Stimulated activated naive CD8-positive, alpha-beta T cell treated with anti-CD3 and anti-CD28 coated beads, Interleukin-15, amount 100 ng/mL, for 72 hours (primary cell): Measurements from ENCODE around the gene NUDT8.
A peak's percentile ranks its signal among the peaks of the same experiment; 100 is the strongest.

Source experiments
- ATAC-seq: fragments of 150-1000 bp; cut with Tn5 transposase; 2 replicates; pipeline ENCODE4 v1.10.0; 2021; ENCODE audit warnings: mild to moderate bottlenecking, moderate library complexity
- DNase-seq, 2 donors: peaks; one replicate each; pipeline ENCODE4 v3.0.0; 2021 to 2022
- H3K27ac Mint-ChIP-seq, 2 donors: one replicate each; pipeline ENCODE4 v1.8.0; 2022; ENCODE audit warnings: mild to moderate bottlenecking in 2 of 2, mixed read lengths in 2 of 2, moderate library complexity in 2 of 2
- H3K27me3 Mint-ChIP-seq: one replicate; pipeline ENCODE4 v1.8.0; 2022; ENCODE audit warnings: mixed read lengths
- H3K4me1 Mint-ChIP-seq: one replicate; pipeline ENCODE4 v1.8.0; 2022; ENCODE audit warnings: mild to moderate bottlenecking, mixed read lengths
- H3K4me3 Mint-ChIP-seq, 2 donors: one replicate each; pipeline ENCODE4 v1.8.0; 2022; ENCODE audit warnings: mild to moderate bottlenecking in 2 of 2, mixed read lengths in 2 of 2, moderate library complexity in 1 of 2
- H3K9me3 Mint-ChIP-seq, 2 donors: one replicate each; pipeline ENCODE4 v1.8.0; 2022; ENCODE audit warnings: mixed read lengths in 2 of 2

The NUDT8 gene

GRCh38 chr11:67648140-67648795 lies 18.5 kb upstream of the NUDT8 start:
- DNase-seq (peak; percentile 66), ATAC-seq (peak; percentile 88)
- Mint-ChIP-seq H3K27ac (no peak overlapping the region), H3K9me3 (no peaks in the 10 kb centered on the region), H3K4me3 (no peak overlapping the region), H3K27me3 (no peaks in the 10 kb centered on the region), H3K4me1 (peaks cover 68% of the 10 kb centered on the region)

DNA sequence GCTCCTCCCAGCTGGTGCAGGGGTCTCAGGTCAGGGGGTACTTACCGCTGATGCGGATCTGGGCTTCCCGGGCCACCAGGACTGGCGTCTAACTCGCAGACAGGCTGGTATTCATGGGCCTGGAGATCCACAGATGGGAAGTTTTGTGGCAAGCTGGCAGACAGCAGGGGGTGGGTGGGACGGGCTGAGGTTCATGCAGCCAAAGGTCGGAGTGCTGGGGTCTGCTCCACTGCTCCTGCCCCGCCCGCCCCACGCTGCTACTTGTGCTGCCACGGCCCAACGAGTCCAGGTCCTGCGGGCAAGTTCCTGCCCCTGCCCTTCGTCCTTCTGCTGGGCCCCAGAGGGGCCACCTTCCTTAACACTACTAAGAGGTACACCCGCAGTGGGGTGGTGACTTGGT lies 17.7 kb upstream of the NUDT8 start:
- no peaks in the 10 kb centered on the region for H3K9me3 Mint-ChIP-seq
- no peak overlapping the region for H3K4me3 Mint-ChIP-seq
- peaks cover 68% of the 10 kb centered on the region for H3K4me1 Mint-ChIP-seq
- no peaks in the 10 kb centered on the region for H3K27me3 Mint-ChIP-seq
- no peak overlapping the region for H3K27ac Mint-ChIP-seq
- peak in 1 of 2 donors; percentile 12 for DNase-seq
- ATAC-seq, result no peak

DNA sequence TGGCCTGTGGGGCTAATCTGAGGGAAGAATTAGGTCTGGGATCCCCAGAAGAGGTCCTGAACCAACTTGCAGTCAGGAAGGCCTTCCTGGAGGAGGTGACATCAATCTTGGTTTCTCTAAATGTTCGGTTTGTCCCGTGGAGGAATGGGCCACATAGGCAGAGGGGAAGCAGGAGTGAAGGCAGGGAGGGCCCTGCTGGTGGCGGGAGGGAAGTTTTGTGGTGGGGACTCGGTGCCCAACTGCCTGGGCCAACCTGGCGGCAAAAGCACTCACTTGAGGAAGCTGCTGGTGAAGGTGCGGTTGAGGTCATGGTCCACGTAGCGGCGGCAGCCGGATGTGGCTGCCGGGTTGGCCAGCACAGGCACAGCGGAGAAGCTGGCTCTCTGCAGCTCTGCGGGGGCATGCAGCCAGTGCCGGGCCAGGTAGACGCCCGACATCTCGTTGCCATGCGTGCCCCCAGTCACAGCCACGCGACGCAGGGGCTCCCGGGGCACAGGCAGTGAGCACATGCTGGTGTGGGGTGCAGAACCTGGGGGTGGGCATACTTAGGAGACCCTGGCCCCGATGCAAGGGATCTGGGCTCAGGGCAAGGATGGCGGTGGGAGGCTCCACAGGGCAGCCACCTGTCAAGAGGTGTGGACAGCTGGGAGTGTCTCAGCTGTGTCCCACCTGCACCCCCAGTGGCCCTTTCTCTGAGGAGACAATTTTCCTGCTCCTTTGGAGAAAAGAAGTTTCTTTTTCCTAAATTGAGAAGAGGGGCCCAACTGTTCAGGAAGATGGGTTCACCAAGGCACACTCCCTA lies 17.0 kb upstream of the NUDT8 start:
- DNase-seq (peak; percentile 44 to 66), ATAC-seq (peak; percentile 68)
- Mint-ChIP-seq H3K9me3 (no peaks in the 10 kb centered on the region), H3K27me3 (no peaks in the 10 kb centered on the region), H3K27ac (no peak overlapping the region), H3K4me3 (peak overlapping the region; percentile 51 to 75), H3K4me1 (peaks cover 68% of the 10 kb centered on the region)

- DNase-seq, result peak in 1 of 2 donors; percentile 15
- Mint-ChIP-seq H3K27me3 (no peaks in the 10 kb centered on the region), H3K4me3 (peak overlapping the region; percentile 51 to 75)
Measured at GRCh38 chr11:67645521-67646461, 16.1 kb upstream of the NUDT8 start.

DNA sequence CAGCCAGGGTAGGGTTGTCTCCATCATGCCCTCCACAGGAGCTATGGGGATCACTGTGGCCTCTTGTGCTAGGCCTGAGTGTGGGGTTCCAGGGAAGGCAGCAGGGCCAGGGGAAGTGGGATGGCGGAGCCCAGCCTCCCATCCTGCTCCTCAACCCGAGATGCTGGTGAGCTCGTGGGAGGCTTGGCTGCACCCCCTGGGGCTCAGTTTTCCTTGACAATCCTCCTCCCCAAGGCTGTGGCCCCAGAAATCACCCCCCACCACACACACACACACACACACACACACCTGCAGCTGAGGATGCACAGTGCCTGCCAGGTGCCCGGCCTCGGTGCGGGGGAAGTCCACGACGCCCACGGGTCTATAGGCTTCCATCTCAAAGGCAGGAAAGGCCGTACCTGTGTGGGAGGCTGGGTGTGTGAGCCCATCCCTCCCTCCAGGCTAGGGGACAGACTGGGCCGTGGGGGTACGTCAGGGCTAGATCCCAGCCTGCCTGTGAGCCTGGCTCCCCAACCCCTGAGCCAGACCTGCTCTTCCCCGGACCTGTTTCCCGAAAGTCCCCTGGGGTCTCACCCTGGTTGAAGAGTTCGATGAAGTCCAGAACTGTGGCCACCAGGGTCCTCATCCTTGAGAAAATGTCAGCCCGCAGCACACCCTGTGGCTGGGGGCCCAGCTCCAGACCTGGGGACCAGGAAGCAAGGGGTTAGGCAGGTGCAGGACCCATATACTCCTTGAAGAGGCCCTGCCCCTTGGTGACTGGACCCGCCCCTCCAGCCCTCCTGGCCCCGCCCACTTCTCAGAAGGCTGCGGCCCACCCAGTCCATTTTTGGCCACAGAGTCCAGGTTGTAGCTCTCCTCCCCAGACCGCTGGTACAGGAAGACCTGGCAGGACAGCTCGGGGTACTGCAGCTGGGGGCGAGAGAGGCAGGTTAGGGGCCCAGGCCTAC lies 15.0 kb upstream of the NUDT8 start:
- no peak for DNase-seq
- Mint-ChIP-seq H3K4me1 (peaks cover 56% of the 10 kb centered on the region), H3K27me3 (no peaks in the 10 kb centered on the region)

More at GRCh38 chr11:67645521-67646461, 16.1 kb upstream of the NUDT8 start:
- no peak for ATAC-seq
- no peak overlapping the region for H3K27ac Mint-ChIP-seq
- no peaks in the 10 kb centered on the region for H3K9me3 Mint-ChIP-seq
- peaks cover 67% of the 10 kb centered on the region for H3K4me1 Mint-ChIP-seq

DNA sequence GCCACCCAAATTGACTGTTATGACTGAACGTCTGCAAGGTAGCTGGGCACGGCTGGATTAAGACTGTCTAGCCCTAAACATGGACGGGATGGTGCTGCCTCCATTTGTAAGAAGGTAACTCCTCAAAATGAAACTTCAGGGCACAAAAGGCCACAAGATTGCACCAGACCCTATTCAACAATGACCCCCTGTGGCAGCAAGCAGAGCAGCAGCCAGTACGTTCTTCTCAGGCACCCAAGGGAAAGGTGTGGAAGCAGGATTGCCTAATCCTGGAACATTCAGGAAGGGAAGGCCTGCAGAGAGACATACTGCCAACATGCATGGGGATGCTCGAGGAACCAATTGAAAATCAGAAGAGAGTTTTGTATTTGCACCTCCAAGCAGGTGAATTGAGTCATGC lies 14.3 kb upstream of the NUDT8 start:
- H3K4me1 Mint-ChIP-seq, result peaks cover 49% of the 10 kb centered on the region
- peak in 1 of 2 donors; percentile 15 for DNase-seq
- H3K4me3 Mint-ChIP-seq, result no peak overlapping the region
- no peak for ATAC-seq
- H3K27ac Mint-ChIP-seq, result no peak overlapping the region
- no peaks in the 10 kb centered on the region for H3K27me3 Mint-ChIP-seq
- H3K9me3 Mint-ChIP-seq, result no peaks in the 10 kb centered on the region

More for the DNA sequence above, 15.0 kb upstream of the NUDT8 start:
- Mint-ChIP-seq H3K9me3 (no peaks in the 10 kb centered on the region), H3K4me3 (no peak overlapping the region), H3K27ac (no peak overlapping the region)
- ATAC-seq, result no peak

GRCh38 chr11:67642173-67643120 lies 12.7 kb upstream of the NUDT8 start:
- H3K27ac Mint-ChIP-seq, result peak overlapping the region in 1 of 2 donors; percentile 60
- no peak for ATAC-seq

GRCh38 chr11:67641338-67642172 lies 11.8 kb upstream of the NUDT8 start:
- Mint-ChIP-seq H3K9me3 (no peaks in the 10 kb centered on the region), H3K4me3 (no peak overlapping the region), H3K27me3 (no peaks in the 10 kb centered on the region), H3K27ac (no peak overlapping the region), H3K4me1 (peaks cover 32% of the 10 kb centered on the region)
- no peak for DNase-seq
- no peak for ATAC-seq

More at GRCh38 chr11:67642173-67643120, 12.7 kb upstream of the NUDT8 start:
- Mint-ChIP-seq H3K27me3 (no peaks in the 10 kb centered on the region), H3K9me3 (no peaks in the 10 kb centered on the region), H3K4me3 (no peak overlapping the region), H3K4me1 (peaks cover 34% of the 10 kb centered on the region)
- DNase-seq, result no peak

- no peak for DNase-seq
- ATAC-seq, result no peak
Measured at GRCh38 chr11:67640758-67641337, 11.1 kb upstream of the NUDT8 start.

DNA sequence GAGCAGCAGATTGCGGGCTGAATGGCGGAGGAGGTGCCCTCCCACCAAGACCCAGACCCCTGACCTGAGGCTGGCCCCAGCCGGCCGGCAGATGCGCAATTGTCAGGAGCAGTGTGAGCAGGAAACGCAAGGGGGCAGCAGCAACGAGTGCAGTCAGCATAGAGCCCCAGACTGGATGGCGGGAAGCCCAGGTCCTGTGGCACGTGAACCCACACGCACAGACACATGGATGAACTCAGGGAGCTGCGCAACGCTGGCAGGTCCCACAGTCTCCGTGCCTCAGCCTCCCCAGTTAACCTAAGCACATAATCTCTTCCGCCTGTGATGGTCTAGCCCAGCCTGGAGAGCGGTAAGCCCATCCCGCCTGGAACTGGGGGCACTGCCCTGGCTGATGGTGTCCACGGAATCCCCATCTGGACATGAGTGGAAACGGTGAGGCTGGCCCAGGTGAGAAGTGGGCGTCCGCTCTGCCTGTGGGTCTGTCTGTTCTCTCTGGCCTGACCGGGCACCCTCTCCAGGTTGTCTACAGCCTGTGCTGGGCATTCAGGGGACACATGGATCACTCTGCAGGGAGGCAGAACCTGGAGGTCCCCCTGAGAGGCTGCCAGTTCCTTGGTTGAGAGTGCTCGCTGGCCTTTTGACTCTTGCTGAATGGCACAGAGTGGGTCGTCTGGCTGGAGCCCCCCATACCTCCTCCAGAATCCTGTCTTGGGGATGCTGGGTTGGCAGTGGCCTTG lies 10.5 kb upstream of the NUDT8 start:
- H3K4me3 Mint-ChIP-seq, result no peak overlapping the region
- H3K9me3 Mint-ChIP-seq, result no peaks in the 10 kb centered on the region
- peak; percentile 75 for ATAC-seq
- peaks cover 18% of the 10 kb centered on the region for H3K4me1 Mint-ChIP-seq
- peak in 1 of 2 donors; percentile 54 for DNase-seq
- no peak overlapping the region for H3K27ac Mint-ChIP-seq
- H3K27me3 Mint-ChIP-seq, result no peaks in the 10 kb centered on the region

More at GRCh38 chr11:67640758-67641337, 11.1 kb upstream of the NUDT8 start:
- H3K27me3 Mint-ChIP-seq, result no peaks in the 10 kb centered on the region
- peaks cover 25% of the 10 kb centered on the region for H3K4me1 Mint-ChIP-seq
- no peak overlapping the region for H3K27ac Mint-ChIP-seq
- H3K9me3 Mint-ChIP-seq, result no peaks in the 10 kb centered on the region
- no peak overlapping the region for H3K4me3 Mint-ChIP-seq

- Mint-ChIP-seq H3K4me3 (no peak within 1 kb of the TSS), H3K27me3 (no peaks in the 10 kb centered on the region), H3K27ac (no peak within 1 kb of the TSS), H3K9me3 (no peaks in the 10 kb centered on the region), H3K4me1 (peaks cover 11% of the 10 kb centered on the region)
- DNase-seq, result no peak
- ATAC-seq, result no peak
Measured at GRCh38 chr11:67639438-67639859, 9.7 kb upstream of the NUDT8 start, which contains the start of gene TBX10. TBX10 (minus strand) TSS chr11:67639763; CDS start chr11:67639472, 291 bp downstream.
